Astrocyte of the cerebellum (primary cell): Measurements from ENCODE around the gene IRS1.
"Not testable (repeated sequence)": the region's sequence is repeated elsewhere in the genome, so short reads cannot be mapped to it uniquely, and the experiment has no call there.

ENCODE experiments used
- DNase-seq: peaks from one replicate; pipeline ENCODE4 v3.0.0-alpha.2; 2011; ENCODE audit warnings: low read depth
- H3K4me3 ChIP-seq: 2 replicates; pipeline ENCODE4 v1.5.1; 2011; ENCODE audit warnings: mild to moderate bottlenecking, low read depth, low read length, moderate library complexity
- CTCF ChIP-seq: IDR thresholded peaks from 2 replicates; pipeline ENCODE4 v1.5.1; 2012; ENCODE audit warnings: low read length, low read depth, moderate library complexity, mild to moderate bottlenecking; ENCODE audit errors: missing control alignments
- in situ Hi-C: cut with HindIII; loops from 2 replicates; pipeline ENCODE4 v1.10.0; 2017; ENCODE audit warnings: low sequenced_read_pairs

Gene IRS1

GRCh38 chr2:226799211-226799975, at the start of gene IRS1:
Gene IRS1 (minus strand): TSS chr2:226799820. CDS start chr2:226798738, 1,082 bp downstream.
- peak within 1 kb of the TSS; percentile 88 for H3K4me3 ChIP-seq
- peak; percentile 70 for DNase-seq
- no peak for TF ChIP-seq CTCF
- in situ Hi-C loops, result loop anchor here (25.0 kb wide), 3 partner anchors 587 to 1137 kb away; no protein-coding TSS in a partner anchor

GRCh38 chr2:226849349-226849748, 49.7 kb upstream of the IRS1 start:
- in situ Hi-C loops, result no loop called here
- H3K4me3 ChIP-seq, result no peak overlapping the region
- no peak for DNase-seq
- no peak for TF ChIP-seq CTCF

GRCh38 chr2:226847511-226847910, 47.9 kb upstream of the IRS1 start:
- in situ Hi-C loops, result no loop called here
- no peak overlapping the region for H3K4me3 ChIP-seq

GRCh38 chr2:226847090-226847489, 47.5 kb upstream of the IRS1 start:
- DNase-seq, result no peak
- H3K4me3 ChIP-seq, result no peak overlapping the region
- in situ Hi-C loops, result no loop called here
- no peak for TF ChIP-seq CTCF

More at GRCh38 chr2:226847511-226847910, 47.9 kb upstream of the IRS1 start:
- TF ChIP-seq CTCF, result no peak
- DNase-seq, result no peak

- in situ Hi-C loops, result no loop called here
These were observed 45.9 kb upstream of the IRS1 start for GRCh38 chr2:226845386-226846116.

GRCh38 chr2:226843001-226843400, 43.4 kb upstream of the IRS1 start:
- H3K4me3 ChIP-seq, DNase-seq, in situ Hi-C loops: not testable (repeated sequence)

More at GRCh38 chr2:226845386-226846116, 45.9 kb upstream of the IRS1 start:
- DNase-seq, result no peak
- no peak overlapping the region for H3K4me3 ChIP-seq
- no peak for TF ChIP-seq CTCF

GRCh38 chr2:226839951-226840350, 40.3 kb upstream of the IRS1 start:
- H3K4me3 ChIP-seq, result no peak overlapping the region
- DNase-seq, result no peak
- TF ChIP-seq CTCF, result no peak
- in situ Hi-C loops, result no loop called here
